ENCODE data around the gene MAGI2.

Gene MAGI2

DNA sequence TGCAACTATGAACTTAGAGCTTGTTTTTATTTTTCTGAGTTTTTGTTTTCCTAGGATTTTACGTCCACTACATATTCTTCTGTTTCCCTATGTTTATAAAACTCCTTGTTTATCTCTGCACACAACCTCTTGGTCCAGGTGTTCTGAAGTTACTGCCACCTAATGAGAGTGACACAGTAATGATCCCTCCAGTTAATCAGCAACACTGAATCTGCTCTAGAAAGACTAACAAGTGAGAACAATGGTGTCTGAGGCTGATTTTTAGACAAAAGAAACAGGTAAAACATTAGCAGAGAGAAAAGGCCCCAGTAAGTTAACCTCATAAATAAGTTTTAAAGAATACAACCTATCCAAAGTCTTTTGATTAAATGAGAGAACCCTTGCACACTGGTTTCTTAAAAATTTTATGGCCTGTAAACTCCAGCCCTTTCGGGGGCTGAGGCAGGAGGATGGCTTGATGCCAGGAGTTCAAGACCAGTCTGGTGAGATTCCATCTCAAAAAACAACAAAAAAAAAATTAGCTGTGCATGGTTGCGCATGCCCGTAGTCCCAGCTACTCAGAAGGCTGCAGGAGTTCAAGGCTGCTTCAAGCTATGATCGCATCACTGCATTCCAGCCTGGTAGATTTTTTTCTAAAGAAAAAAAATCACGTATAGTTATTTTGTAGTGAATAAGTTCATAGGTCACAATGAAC is 397.6 kb downstream of the MAGI2 start:
- H3K4me3 ChIP-seq (ENCODE audit: low read length, poor library complexity, severe bottlenecking) = no peak overlapping the region
- no peaks in the 10 kb centered on the region for H3F3A ChIP-seq (ENCODE audit: low read depth)
- no peaks in the 10 kb centered on the region for H4K20me1 ChIP-seq (ENCODE audit: insufficient read depth, low read length, poor library complexity, severe bottlenecking)
- H3K9me2 ChIP-seq (replicated peaks; ENCODE audit: low read depth, low read length) = no peaks in the 10 kb centered on the region
- H3K79me2 ChIP-seq (ENCODE audit: insufficient read depth, low read length) = no peaks in the 10 kb centered on the region
- TF ChIP-seq EZH2phosphoT487 (IDR thresholded peaks at IDR 0.05; ENCODE audit: borderline replicate concordance) = no peak
- TF ChIP-seq, protein P1, sequence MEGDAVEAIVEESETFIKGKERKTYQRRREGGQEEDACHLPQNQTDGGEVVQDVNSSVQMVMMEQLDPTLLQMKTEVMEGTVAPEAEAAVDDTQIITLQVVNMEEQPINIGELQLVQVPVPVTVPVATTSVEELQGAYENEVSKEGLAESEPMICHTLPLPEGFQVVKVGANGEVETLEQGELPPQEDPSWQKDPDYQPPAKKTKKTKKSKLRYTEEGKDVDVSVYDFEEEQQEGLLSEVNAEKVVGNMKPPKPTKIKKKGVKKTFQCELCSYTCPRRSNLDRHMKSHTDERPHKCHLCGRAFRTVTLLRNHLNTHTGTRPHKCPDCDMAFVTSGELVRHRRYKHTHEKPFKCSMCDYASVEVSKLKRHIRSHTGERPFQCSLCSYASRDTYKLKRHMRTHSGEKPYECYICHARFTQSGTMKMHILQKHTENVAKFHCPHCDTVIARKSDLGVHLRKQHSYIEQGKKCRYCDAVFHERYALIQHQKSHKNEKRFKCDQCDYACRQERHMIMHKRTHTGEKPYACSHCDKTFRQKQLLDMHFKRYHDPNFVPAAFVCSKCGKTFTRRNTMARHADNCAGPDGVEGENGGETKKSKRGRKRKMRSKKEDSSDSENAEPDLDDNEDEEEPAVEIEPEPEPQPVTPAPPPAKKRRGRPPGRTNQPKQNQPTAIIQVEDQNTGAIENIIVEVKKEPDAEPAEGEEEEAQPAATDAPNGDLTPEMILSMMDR (conservative IDR thresholded peaks at IDR 0.05; ENCODE audit: low read length) = no peak
- H3K36me3 ChIP-seq (ENCODE audit: insufficient read depth, low read length) = no peaks in the 10 kb centered on the region
- no peaks in the 10 kb centered on the region for H3K4me1 ChIP-seq (ENCODE audit: insufficient read depth, low read length, poor library complexity, severe bottlenecking)
- H3K9me3 ChIP-seq (ENCODE audit: insufficient read depth, low read depth, low read length) = no peaks in the 10 kb centered on the region
- H3K4me2 ChIP-seq (ENCODE audit: low read depth, low read length, poor library complexity, severe bottlenecking) = no peak overlapping the region
- no peaks in the 10 kb centered on the region for H3K27me3 ChIP-seq (ENCODE audit: insufficient read depth, low read length, poor library complexity, severe bottlenecking)
- H2AFZ ChIP-seq (ENCODE audit: low read length) = no peak overlapping the region
- H3K9ac ChIP-seq (ENCODE audit: low read depth, low read length, poor library complexity, severe bottlenecking) = no peak overlapping the region

DNA sequence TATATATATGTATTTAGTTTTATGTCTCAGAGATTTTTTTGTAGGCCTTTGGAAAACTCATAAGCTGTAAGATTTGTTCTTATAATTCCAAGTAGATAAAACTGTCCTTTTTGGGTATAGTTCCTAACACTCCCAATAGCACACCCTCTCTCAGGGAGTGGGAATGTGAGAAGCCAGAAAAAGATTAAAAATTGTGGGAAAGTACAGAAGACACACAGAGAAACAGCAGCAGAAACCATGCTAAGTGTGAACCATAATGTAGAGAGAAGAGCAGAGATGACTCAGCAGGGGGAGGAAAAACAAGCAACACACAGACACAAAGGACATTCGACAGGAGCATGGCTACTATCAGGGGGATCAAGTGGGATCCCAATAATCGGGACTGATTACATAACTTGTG is 401.6 kb downstream of the MAGI2 start:
- H3K9me3 ChIP-seq (ENCODE audit: insufficient read depth, low read depth, low read length) = no peaks in the 10 kb centered on the region

DNA sequence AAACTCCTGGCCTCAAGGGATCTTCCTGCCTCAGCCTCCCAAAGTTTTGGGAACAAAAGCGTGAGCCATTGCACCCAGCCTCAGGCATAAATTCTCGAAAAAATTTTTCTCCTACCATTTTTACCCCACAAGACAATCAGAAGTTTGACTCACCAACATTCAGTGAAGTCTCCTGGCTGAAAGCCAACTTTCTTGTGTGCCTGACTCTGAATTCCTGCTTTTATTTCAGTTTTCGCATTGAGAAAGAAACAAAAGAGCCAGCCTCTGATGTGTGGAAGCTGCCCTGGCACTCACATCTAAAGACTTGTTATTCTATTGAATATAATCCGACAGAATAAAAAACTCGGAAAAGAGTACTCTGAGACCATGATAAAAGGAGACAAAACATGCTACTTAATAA is 402.9 kb downstream of the MAGI2 start:
- Histone ChIP-seq H3K9me3 (ENCODE audit: insufficient read depth, low read depth, low read length) (no peaks in the 10 kb centered on the region), H2AFZ (ENCODE audit: low read length) (no peak overlapping the region), H3K4me2 (ENCODE audit: low read depth, low read length, poor library complexity, severe bottlenecking) (no peak overlapping the region), H3K9ac (ENCODE audit: low read depth, low read length, poor library complexity, severe bottlenecking) (no peak overlapping the region), H3K79me2 (ENCODE audit: insufficient read depth, low read length) (no peaks in the 10 kb centered on the region), H3F3A (ENCODE audit: low read depth) (no peaks in the 10 kb centered on the region), H3K4me3 (ENCODE audit: low read length, poor library complexity, severe bottlenecking) (no peak overlapping the region), H3K4me1 (ENCODE audit: insufficient read depth, low read length, poor library complexity, severe bottlenecking) (no peaks in the 10 kb centered on the region), H3K9me2 (replicated peaks; ENCODE audit: low read depth, low read length) (no peaks in the 10 kb centered on the region), H3K36me3 (ENCODE audit: insufficient read depth, low read length) (no peaks in the 10 kb centered on the region), H4K20me1 (ENCODE audit: insufficient read depth, low read length, poor library complexity, severe bottlenecking) (no peaks in the 10 kb centered on the region), H3K27me3 (ENCODE audit: insufficient read depth, low read length, poor library complexity, severe bottlenecking) (no peaks in the 10 kb centered on the region)
- TF ChIP-seq, protein P1 (conservative IDR thresholded peaks at IDR 0.05; ENCODE audit: low read length) = no peak
- TF ChIP-seq EZH2phosphoT487 (IDR thresholded peaks at IDR 0.05; ENCODE audit: borderline replicate concordance) = no peak

More for the DNA sequence above, 401.6 kb downstream of the MAGI2 start:
- Histone ChIP-seq H3K36me3 (ENCODE audit: insufficient read depth, low read length) (no peaks in the 10 kb centered on the region), H3K4me1 (ENCODE audit: insufficient read depth, low read length, poor library complexity, severe bottlenecking) (no peaks in the 10 kb centered on the region), H3K4me3 (ENCODE audit: low read length, poor library complexity, severe bottlenecking) (no peak overlapping the region), H2AFZ (ENCODE audit: low read length) (no peak overlapping the region), H3K4me2 (ENCODE audit: low read depth, low read length, poor library complexity, severe bottlenecking) (no peak overlapping the region), H3K9me2 (replicated peaks; ENCODE audit: low read depth, low read length) (no peaks in the 10 kb centered on the region), H4K20me1 (ENCODE audit: insufficient read depth, low read length, poor library complexity, severe bottlenecking) (no peaks in the 10 kb centered on the region), H3F3A (ENCODE audit: low read depth) (no peaks in the 10 kb centered on the region), H3K9ac (ENCODE audit: low read depth, low read length, poor library complexity, severe bottlenecking) (no peak overlapping the region), H3K27me3 (ENCODE audit: insufficient read depth, low read length, poor library complexity, severe bottlenecking) (no peaks in the 10 kb centered on the region), H3K79me2 (ENCODE audit: insufficient read depth, low read length) (no peaks in the 10 kb centered on the region)
- no peak for TF ChIP-seq EZH2phosphoT487 (IDR thresholded peaks at IDR 0.05; ENCODE audit: borderline replicate concordance)
- TF ChIP-seq, protein P1 (conservative IDR thresholded peaks at IDR 0.05; ENCODE audit: low read length) = no peak

Measured in Loucy (cell line).